Type B pancreatic cell (in vitro differentiated cells): ENCODE results near the gene ZNF827. TPM values are rescaled to one million over a fixed set of nuclear protein-coding genes. Genes with fewer than 3 reads are reported as not detected.

ENCODE experiments used
- DNase-seq: peaks from one replicate; pipeline ENCODE4 v3.0.0; 2021; ENCODE audit warnings: mixed read lengths; ENCODE audit not compliant: unreplicated experiment; ENCODE audit errors: extremely low spot score
- H3K27ac Mint-ChIP-seq: 2 replicates; pipeline ENCODE4 v1.8.0; 2021; ENCODE audit warnings: mild to moderate bottlenecking, mixed read lengths
- H3K27me3 Mint-ChIP-seq: 2 replicates; pipeline ENCODE4 v1.8.0; 2021; ENCODE audit warnings: mixed read lengths
- H3K36me3 Mint-ChIP-seq: 2 replicates; pipeline ENCODE4 v1.8.0; 2021; ENCODE audit warnings: mixed read lengths
- H3K4me1 Mint-ChIP-seq: one replicate; pipeline ENCODE4 v1.8.0; 2021; ENCODE audit warnings: mixed read lengths; ENCODE audit not compliant: unreplicated experiment
- H3K4me3 Mint-ChIP-seq: 2 replicates; pipeline ENCODE4 v1.8.0; 2021; ENCODE audit warnings: mild to moderate bottlenecking, mixed read lengths
- H3K9me3 Mint-ChIP-seq: 2 replicates; pipeline ENCODE4 v1.8.0; 2021; ENCODE audit warnings: mixed read lengths
- CTCF ChIP-seq: fragments of 200-600 bp; sonication (generic); conservative IDR thresholded peaks from 2 replicates; pipeline ENCODE4 v1.5.0; 2021; ENCODE audit warnings: antibody characterized with exemption, mild to moderate bottlenecking
- total RNA-seq: library from RNA; stranded (reverse); gene quantifications from 2 replicates; pipeline ENCODE4 v1.2.1, GENCODE V29; 2021; ENCODE audit warnings: low replicate concordance

Gene ZNF827
- total RNA-seq, 1 donor from 2014 or later = 39.9 TPM

DNA sequence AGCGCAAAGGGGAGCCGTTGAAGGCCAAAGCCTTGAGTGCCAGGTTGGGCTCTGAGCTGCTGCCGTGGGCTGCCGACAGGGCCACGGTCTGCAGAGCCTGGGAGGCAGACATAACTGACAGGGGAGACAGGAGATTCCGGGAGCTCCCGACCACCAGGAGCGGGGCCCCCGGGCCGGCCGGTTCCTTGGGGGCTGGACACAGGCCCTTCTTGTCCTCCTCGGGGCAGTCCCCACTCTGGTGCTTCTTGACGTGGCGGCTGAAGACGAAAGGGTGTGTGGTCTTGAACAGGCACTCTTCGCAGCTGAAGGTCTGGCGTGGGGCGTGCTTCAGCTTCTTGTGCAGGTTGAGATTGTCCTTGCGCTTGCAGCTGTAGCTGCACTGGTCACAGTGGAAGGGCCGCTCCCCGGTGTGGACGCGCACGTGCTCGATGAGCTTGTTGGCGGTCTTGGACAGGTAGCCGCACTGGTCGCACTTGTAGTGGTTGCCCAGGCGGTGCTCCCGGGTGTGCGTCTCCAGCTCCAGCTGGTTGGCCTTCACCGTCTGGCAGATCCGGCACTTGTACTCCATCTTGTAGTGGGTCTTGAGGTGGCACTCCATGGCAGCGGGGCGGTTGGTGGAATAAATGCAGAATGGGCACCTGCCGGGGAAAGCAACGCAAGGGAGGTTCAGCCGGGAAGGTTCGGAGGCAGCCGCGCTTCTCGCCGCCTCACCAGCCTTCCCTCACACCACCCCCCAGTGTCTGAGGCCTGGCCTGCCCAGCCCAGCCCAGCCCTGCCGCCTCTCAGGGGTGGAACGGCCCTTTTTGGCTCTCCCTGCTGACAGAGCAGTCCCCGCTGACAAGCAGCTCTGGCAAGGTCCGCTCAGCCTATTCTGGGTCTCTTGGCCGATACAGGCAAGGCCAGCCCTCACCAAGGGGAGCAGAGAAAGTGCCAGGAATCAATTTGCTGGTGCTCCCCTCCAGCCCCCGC lies 177.4 kb downstream of the ZNF827 start:
- no peak overlapping the region for H3K27ac Mint-ChIP-seq
- H3K4me1 Mint-ChIP-seq = no peaks in the 10 kb centered on the region
- TF ChIP-seq CTCF = no peak
- no peak for DNase-seq
- no peaks in the 10 kb centered on the region for H3K27me3 Mint-ChIP-seq
- H3K4me3 Mint-ChIP-seq = no peak overlapping the region
- H3K9me3 Mint-ChIP-seq = no peaks in the 10 kb centered on the region
- H3K36me3 Mint-ChIP-seq = peaks cover 57% of the 10 kb centered on the region

DNA sequence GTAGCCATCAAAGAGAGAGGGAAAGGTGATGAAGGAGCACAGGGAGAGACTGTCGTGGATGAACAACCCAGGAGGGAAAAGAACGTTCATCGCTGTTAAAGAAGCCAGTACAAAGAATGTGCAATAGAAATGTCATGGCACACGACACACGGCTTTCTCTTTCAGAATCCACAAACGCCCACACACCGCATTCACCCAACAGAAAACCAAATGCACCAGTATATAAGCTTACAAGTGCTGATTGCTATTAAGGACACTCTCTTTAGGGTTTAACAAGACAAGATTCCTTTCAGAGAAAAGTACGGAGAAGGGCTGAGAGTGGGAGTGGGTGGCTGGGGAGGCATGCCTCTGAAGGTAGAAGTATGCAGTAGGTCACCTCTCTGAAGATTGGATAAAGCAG lies 178.4 kb downstream of the ZNF827 start:
- Mint-ChIP-seq H3K27me3 (no peaks in the 10 kb centered on the region), H3K4me3 (no peak overlapping the region), H3K27ac (no peak overlapping the region)

GRCh38 chr4:145757188-145757587 lies 181.4 kb downstream of the ZNF827 start:
- no peak for DNase-seq
- Mint-ChIP-seq H3K27ac (no peak overlapping the region), H3K27me3 (no peaks in the 10 kb centered on the region), H3K9me3 (no peaks in the 10 kb centered on the region), H3K4me1 (no peaks in the 10 kb centered on the region), H3K4me3 (no peak overlapping the region), H3K36me3 (peaks cover 28% of the 10 kb centered on the region)
- no peak for TF ChIP-seq CTCF

More for the DNA sequence above, 178.4 kb downstream of the ZNF827 start:
- TF ChIP-seq CTCF = no peak
- DNase-seq = no peak
- no peaks in the 10 kb centered on the region for H3K4me1 Mint-ChIP-seq
- peaks cover 47% of the 10 kb centered on the region for H3K36me3 Mint-ChIP-seq
- no peaks in the 10 kb centered on the region for H3K9me3 Mint-ChIP-seq

DNA sequence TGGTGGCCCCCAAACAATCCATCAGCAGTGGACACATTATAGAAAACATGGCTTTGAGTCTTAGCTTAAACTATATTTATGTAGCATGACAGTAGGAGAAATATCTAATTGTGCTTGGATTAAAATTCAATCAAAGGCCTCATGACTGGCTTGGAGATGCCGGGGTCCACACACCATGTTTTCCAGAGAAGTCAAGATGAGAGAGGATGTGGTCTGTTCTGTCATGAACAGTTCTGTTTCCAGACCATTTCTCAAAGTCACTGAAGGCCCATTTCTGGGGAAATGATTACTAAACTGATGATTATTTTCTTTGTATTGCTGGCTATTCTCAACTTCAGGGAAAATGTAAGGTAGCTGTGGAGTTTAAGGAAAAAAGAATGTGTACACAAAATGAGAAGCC lies 182.4 kb downstream of the ZNF827 start:
- peaks cover 3% of the 10 kb centered on the region for H3K9me3 Mint-ChIP-seq
- H3K36me3 Mint-ChIP-seq = peaks cover 25% of the 10 kb centered on the region
- no peak for DNase-seq
- no peaks in the 10 kb centered on the region for H3K4me1 Mint-ChIP-seq
- H3K27ac Mint-ChIP-seq = no peak overlapping the region
- H3K27me3 Mint-ChIP-seq = no peaks in the 10 kb centered on the region
- no peak overlapping the region for H3K4me3 Mint-ChIP-seq
- TF ChIP-seq CTCF = no peak

DNA sequence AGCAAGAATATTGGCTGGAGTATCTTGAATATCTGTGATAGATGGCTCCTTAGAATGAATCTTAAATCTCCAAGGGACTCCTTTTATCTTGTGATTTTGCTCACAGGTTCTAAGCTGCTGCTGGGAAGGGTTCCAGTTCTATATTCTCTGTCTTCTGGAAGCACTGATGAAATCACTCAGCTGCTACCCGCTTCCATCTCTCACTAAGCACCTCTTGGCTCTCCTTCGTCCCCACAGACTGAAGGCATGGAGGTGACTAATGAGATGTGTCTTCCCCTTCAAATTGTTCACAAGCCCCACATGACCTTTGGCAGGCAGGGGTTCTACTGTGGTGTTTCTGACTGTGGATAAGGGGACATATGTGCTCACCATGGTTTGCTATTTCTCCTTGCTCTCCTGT lies 182.8 kb downstream of the ZNF827 start:
- Mint-ChIP-seq H3K27me3 (no peaks in the 10 kb centered on the region), H3K36me3 (peaks cover 24% of the 10 kb centered on the region)

More for the DNA sequence above, 182.8 kb downstream of the ZNF827 start:
- no peak overlapping the region for H3K27ac Mint-ChIP-seq
- no peak for TF ChIP-seq CTCF
- peaks cover 7% of the 10 kb centered on the region for H3K9me3 Mint-ChIP-seq
- no peaks in the 10 kb centered on the region for H3K4me1 Mint-ChIP-seq
- H3K4me3 Mint-ChIP-seq = no peak overlapping the region
- no peak for DNase-seq
